GM18868 (cell line): Measurements from ENCODE around the gene KRTAP19-7.

Source experiments
- ATAC-seq: cut with Tn5 transposase; IDR thresholded peaks from one replicate; pipeline ENCODE4 v1.9.1; 2021; ENCODE audit warnings: mild to moderate bottlenecking, moderate library complexity; ENCODE audit not compliant: unreplicated experiment

KRTAP19-7 gene

DNA sequence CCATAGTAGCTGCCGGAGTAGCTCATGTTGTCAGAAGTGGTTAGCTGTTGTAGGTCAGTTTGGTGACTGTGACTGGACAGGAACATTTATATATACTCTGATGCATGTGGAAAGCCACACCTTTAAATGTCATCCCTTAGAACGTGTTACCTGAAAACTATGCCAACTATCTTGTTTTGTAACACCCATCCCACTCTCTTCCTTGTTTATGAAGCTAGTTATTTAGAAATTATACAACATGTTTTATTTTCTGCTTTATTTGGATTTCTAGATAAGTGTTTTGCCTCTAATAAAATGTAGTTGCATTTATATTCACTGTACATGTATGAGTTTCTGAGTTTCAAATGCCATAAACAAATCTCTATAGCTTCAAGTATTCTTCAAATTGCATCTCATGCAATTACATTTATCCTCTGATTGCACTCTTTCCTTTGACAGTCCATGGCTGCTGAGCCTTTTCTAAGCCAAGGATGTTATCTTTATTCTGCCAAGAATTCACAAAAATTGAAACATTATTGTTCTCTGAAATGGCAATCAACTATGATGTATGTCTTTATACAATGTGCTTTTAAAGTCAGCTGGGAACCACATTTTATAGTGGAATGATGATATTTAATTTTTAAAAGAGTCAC lies at the start of gene KRTAP19-7:
TSS of gene KRTAP19-7 (minus strand) at position 51 of the 632 bp plus-strand sequence. CDS start at position 26, 25 bp downstream.
- no peak for ATAC-seq

GRCh38 chr21:30605968-30606367 lies 44.9 kb upstream of the KRTAP19-7 start:
- ATAC-seq = no peak

DNA sequence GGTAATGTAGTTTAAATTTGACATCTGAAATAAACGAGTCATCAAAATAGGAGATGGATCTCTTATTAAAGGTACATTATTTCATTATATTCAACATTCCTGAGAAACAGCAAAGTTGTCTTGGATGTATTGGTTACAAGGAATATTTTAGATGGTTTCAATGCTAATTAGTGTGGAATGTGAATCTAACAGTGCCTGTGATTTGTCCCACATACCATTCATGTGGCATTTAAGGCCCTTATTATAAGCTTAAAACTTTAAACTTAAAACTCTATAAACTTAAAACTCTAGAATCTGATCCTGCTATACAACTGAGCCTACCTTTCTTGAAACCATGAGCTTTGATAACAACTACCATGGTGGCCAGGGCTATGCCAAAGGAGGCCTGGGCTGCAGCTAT lies 39.7 kb upstream of the KRTAP19-7 start, which contains the start of gene KRTAP22-1:
TSS of gene KRTAP22-1 (plus strand) at position 301 of the 400 bp plus-strand sequence.
- ATAC-seq = no peak

DNA sequence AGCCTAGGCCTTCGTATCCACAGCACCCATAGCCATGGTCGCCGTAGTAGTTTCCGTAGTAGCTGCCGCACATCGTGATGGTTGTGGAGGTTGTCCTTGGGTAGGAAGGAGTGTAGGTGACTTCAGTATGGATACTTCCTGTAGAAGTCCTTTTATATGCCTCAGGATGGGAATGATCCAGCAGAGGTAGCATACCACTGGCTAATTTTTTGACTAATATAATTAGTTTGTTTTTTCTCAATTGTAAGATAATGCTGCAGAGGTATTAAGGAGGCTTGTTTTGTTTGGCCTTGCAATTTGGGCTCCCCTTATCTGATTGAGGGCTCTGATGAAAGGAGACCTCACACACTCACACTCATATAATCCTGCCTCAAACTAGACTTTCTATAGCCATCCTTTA lies 37.7 kb upstream of the KRTAP19-7 start, which contains the start of gene KRTAP6-2:
TSS of gene KRTAP6-2 (minus strand) at position 101 of the 400 bp plus-strand sequence. CDS start at position 73, 28 bp downstream.
- ATAC-seq = no peak

DNA sequence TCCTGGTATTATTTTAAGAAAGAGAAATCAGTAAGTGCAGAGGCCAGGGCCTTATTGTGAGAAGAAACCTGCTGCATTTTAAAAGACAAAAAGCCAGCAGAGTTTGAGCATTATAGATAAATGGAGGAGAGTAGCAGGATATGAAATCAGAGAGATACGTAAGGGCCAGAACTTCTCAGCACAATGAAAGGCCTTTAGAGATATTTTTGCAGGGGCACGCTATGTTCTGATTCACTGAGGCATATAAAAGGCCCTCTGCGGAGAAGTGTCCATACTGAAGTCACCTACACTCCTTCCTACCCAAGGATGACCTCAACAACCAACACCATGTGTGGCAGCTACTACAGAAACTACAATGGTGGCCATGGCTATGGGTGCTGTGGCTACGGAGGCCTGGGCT lies 31.0 kb upstream of the KRTAP19-7 start, which contains the start of gene KRTAP6-3:
TSS of gene KRTAP6-3 (plus strand) at position 301 of the 400 bp plus-strand sequence. CDS start at position 307, 6 bp downstream.
- ATAC-seq = no peak

DNA sequence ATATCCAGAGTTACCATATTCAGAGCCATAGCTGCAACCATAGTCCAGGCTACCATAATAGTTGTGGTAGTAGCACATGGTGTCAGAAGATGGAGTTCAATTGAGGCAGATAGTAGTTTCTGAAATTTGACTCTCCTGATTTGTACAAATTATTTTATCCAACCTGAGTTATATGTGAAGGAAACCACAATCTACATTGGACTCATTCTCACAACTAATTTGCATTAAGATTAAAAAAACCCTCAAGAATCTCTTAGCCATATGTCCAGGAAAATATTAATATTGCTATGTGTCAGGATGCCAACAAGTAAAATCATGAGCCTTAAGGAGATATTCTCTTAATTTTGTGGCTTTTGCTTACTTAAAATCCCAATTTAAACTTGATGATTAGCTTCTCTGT lies 29.2 kb upstream of the KRTAP19-7 start, which contains the start of gene KRTAP22-2:
TSS of gene KRTAP22-2 (minus strand) at position 101 of the 400 bp plus-strand sequence.
- no peak for ATAC-seq

DNA sequence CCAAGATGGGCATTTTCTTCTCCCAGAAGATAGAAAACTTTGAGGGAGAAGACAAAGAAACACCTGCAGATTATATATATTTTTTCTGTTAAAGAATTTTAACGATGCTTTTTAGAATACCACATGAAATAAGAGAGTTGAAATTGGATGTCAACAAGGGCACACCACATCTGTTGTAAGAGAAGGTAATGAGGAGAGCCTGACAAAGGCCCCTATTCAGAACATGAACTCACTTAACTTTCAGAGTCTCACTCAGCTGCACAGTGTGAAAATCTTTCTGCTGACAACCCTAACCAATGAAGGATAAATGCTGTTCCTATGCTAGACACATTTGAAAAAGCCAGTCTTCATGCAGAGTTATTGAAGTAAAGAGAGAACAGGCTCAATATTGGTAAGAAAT lies 21.8 kb upstream of the KRTAP19-7 start:
- no peak for ATAC-seq

GRCh38 chr21:30580132-30580531 lies 19.0 kb upstream of the KRTAP19-7 start:
- ATAC-seq = no peak

- no peak for ATAC-seq
Measured at GRCh38 chr21:30579346-30579745, 18.2 kb upstream of the KRTAP19-7 start.

DNA sequence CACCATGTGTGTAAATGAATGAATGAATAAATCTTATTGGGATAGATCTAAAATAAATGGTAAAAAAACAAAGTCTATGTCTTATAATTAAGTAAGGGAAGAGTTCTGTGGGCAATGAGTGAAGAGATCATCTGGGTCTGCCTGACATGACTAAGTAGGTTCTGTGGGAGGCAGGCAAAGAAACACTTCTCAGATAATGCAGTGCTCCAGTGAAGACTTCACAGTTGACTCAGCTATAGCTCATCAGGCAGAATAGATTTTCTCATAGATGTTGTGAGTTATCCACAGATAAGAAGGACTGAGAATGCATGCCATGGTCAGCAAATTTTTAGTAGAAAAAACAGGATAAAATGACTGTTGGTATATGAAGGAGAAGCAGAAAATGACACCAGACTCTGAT lies 16.7 kb upstream of the KRTAP19-7 start:
- ATAC-seq = no peak

- ATAC-seq = no peak
Measured at GRCh38 chr21:30567617-30568016, 6.5 kb upstream of the KRTAP19-7 start.

DNA sequence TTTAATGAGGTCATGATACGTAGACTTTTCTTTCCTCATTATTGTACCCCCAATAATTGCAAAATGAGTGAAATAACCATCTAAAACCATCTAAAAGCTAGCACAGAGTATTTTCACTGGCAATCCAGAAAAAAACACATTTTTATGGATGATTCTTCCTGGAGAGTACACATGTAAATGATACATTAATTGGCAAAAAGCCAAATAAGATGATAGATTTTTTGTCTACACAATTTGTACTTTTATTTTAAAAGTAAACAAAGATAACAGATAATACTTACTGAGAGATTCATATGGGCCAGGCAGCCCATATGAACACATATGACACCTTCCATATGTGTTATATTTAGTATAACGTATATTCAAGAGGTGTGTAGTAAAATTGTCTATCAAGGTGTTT lies 2.5 kb upstream of the KRTAP19-7 start:
- ATAC-seq = no peak

GRCh38 chr21:30563072-30563471 lies 2.0 kb upstream of the KRTAP19-7 start:
- ATAC-seq = no peak

DNA sequence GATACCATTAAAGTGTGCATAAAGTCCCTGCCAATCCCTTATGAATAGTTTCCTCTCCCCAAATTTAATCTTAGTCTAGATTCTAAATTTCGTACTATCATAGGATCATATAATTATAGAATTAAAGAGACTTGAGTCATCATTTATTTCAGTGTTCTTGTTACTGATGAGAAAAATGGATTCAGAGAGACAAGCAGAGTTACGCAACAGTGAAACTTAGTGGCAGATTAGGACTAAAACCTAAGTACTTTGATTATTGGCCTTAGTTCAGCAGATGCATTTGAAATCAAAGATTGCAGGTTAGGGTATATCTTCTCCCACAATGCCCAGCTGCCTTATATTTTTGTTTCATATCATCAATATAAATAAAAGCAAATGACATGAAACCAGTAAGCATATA lies 843 bp upstream of the KRTAP19-7 start:
- ATAC-seq = no peak

DNA sequence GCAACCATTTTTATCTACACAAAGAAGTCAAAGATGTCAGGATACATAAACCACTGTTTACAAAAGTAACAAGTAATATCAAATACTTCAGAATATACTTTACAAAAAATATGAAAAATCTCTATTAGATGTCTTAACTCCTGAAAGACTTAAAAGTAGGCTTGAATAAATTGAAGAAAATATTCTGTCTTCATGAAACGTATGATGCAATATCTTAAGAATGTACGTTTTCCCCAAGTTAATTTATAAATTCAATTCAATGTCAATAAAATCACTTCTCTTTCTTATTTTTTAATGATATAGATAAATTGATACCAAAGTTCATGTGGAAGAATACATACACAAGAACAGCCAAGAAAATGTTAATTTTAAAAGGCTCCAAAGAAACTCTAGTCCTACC lies 6.0 kb downstream of the KRTAP19-7 start:
- no peak for ATAC-seq

DNA sequence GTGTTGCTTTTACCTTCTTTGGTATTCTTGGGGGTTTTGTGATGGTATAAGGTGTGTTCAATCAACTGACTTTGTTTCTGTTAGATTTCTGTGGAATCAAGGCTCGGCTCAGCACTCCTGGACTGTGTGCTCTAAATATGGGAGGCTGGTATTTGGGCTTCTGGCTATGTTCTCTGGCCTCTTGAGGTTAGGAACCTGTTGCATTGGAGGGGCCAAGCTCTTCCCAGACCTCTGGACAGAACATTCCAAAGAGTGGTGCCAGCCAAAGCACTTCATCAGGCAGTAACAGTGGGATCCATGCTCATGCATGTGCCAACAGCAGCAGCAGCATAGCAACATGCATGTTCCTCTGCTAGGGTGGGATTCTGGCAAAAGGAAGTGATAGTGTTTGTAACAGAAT lies 8.3 kb downstream of the KRTAP19-7 start:
- no peak for ATAC-seq

- ATAC-seq = no peak
Measured at GRCh38 chr21:30541764-30542163, 19.4 kb downstream of the KRTAP19-7 start, which contains the start of gene KRTAP19-6. Gene KRTAP19-6, minus strand, starts transcription at chr21:30541864. Its CDS starts 31 bp downstream, at chr21:30541833.

DNA sequence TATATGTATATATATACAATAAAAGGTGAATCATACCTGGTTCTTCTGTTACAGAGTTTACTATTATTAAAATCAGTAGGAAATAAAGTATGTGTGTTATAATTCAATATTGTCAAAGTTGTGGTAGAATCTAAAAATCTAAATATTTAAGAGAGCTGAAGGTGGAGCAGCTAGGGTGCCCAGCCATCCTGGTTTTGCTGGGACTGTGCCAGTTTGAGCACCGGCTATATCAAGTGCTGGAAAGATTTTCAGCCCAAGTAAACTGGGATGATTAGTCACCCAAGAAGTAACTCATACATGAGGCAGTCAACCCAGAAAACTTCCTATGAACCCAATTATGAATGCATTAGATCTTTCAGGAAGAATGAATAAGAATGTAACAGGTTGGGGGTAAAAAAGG lies 42.2 kb downstream of the KRTAP19-7 start:
- no peak for ATAC-seq

DNA sequence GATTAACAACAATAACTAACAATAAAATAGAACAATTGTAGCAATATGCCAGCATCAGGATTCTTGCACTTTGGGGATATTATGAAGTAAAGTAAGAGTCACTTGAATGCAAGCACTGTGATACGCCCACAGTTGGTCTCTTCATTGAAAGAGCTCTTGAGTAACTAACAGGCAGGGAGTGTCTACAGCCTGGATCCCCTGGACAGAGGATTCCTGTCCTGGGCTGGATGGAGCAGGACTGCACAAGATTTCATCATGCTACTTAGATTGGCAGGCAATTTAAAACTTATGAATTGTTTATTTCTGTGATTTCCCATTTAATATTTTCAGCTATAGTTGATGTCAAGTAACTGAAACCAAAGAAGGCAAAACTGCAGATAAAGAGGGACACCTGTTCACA lies 45.4 kb downstream of the KRTAP19-7 start:
- no peak for ATAC-seq
